Testis (tissue), 3 donors: ENCODE data around the gene PTPRN2. TPM values are rescaled to one million over a fixed set of nuclear protein-coding genes. Genes with fewer than 3 reads are reported as not detected.

ENCODE experiments used
- DNase-seq: peaks from one replicate; pipeline ENCODE4 v3.0.0-alpha.2; 2019
- H3K27ac ChIP-seq, 2 donors: fragments of 200-600 bp; sonication (generic); one replicate each; pipeline ENCODE4 v1.5.1; 2019
- H3K27me3 ChIP-seq: fragments of 200-600 bp; sonication (generic); one replicate; pipeline ENCODE4 v1.5.1; 2019
- H3K36me3 ChIP-seq: fragments of 200-600 bp; sonication (generic); one replicate; pipeline ENCODE4 v1.5.1; 2017; ENCODE audit warnings: low read depth; ENCODE audit errors: missing control alignments
- H3K4me1 ChIP-seq: fragments of 200-600 bp; sonication (generic); one replicate; pipeline ENCODE4 v1.5.1; 2019
- H3K4me3 ChIP-seq, 2 donors: fragments of 200-600 bp; sonication (generic); one replicate each; pipeline ENCODE4 v1.5.1; 2017 to 2019
- H3K9me3 ChIP-seq: fragments of 200-600 bp; sonication (generic); one replicate; pipeline ENCODE4 v1.5.1; 2017
- POLR2A ChIP-seq: fragments of 450-650 bp; IDR thresholded peaks from one replicate; pipeline ENCODE4 v1.6.1; 2017; ENCODE audit warnings: antibody characterized with exemption, mild to moderate bottlenecking, moderate library complexity
- WGBS, 2 donors: methylation state at CpG; one replicate each; pipeline ENCODE4 v1.1.5; 2018; 5-methylcytosine and 5-hydroxymethylcytosine counted together
- intact Hi-C: fragments of 100-400 bp; cut with DNase I; formaldehyde crosslinking; loops from one replicate; pipeline ENCODE4 v1.15.1; 2023; ENCODE audit warnings: low total_unique reads
- polyA plus RNA-seq: library from polyadenylated mRNA; stranded (reverse); fragments of 350-450 nt; fragmentation: Illumina TruSeq; extraction: RNeasy Lipid Tissue Mini Kit (QIAGEN cat#74804); gene quantifications from one replicate; pipeline ENCODE4 v1.2.3, GENCODE V29; 2014; ENCODE audit warnings: low read depth, low replicate concordance; ENCODE audit not compliant: insufficient read depth
- total RNA-seq, 2 donors: library from RNA; depleted of rRNA; stranded (reverse); fragments of >200 nt; gene quantifications; one replicate each; pipeline ENCODE4 v1.2.3, GENCODE V29; 2016
- TF ChIP-seq, protein P1 (sequence below), 3 experiments: fragments of 450-650 bp in 2 of 3; fragments of 200-600 bp in 1 of 3; sonication (generic) in 1 of 3; IDR thresholded peaks; one replicate each; pipeline ENCODE4 v1.5.1; 2016 to 2019; ENCODE audit warnings: antibody characterized with exemption in 3 of 3, mild to moderate bottlenecking in 2 of 3, moderate library complexity in 1 of 3

Gene PTPRN2
- total and polyA plus RNA-seq, 3 donors from 2014 or later: 9.3 to 10.8 (median 9.8) TPM

DNA sequence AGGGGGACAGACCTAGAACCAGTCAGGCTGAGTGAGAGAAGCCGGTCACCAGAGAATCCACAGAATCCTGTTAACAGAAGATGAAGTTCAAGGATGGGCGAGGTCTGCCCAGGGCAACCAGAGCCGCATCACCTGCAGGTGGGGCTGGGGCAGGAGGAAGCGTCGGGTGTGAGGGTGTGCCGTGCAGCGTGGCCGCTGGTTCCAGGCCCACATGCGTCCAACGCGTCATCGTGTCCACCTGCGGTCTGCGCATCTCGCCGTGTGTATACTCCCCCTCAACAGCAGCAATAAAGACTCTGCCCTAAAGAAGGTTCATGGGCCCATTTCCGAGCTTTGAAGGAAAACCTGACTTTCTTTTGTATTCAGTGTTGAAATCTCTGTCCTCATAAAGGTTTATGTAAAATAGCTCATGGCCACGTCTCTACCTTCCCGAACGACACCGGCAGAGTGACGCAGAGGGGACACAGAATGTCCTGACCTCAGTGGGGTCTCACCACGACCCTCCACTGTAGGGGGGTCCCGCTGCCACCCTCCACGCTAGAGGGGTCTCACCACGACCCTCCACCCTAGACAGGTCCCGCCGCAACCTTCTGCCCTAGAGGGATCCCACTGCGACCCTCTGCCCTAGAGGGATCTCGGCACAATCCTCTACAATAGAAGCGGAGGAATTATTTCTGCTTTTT lies 446.9 kb downstream of the PTPRN2 start:
- Histone ChIP-seq H3K4me3 (no peak overlapping the region), H3K4me1 (no peaks in the 10 kb centered on the region), H3K27me3 (no peaks in the 10 kb centered on the region), H3K9me3 (no peaks in the 10 kb centered on the region), H3K27ac (no peak overlapping the region), H3K36me3 (no peaks in the 10 kb centered on the region)
- no peak for DNase-seq
- TF ChIP-seq POLR2A: no peak
- TF ChIP-seq, protein P1, sequence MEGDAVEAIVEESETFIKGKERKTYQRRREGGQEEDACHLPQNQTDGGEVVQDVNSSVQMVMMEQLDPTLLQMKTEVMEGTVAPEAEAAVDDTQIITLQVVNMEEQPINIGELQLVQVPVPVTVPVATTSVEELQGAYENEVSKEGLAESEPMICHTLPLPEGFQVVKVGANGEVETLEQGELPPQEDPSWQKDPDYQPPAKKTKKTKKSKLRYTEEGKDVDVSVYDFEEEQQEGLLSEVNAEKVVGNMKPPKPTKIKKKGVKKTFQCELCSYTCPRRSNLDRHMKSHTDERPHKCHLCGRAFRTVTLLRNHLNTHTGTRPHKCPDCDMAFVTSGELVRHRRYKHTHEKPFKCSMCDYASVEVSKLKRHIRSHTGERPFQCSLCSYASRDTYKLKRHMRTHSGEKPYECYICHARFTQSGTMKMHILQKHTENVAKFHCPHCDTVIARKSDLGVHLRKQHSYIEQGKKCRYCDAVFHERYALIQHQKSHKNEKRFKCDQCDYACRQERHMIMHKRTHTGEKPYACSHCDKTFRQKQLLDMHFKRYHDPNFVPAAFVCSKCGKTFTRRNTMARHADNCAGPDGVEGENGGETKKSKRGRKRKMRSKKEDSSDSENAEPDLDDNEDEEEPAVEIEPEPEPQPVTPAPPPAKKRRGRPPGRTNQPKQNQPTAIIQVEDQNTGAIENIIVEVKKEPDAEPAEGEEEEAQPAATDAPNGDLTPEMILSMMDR (IDR thresholded peaks at IDR 0.05): no peak
- 86 to 93% methylated on average over 31 of the region's 31 CpGs for WGBS, 2 donors
- intact Hi-C loops: no loop called here

DNA sequence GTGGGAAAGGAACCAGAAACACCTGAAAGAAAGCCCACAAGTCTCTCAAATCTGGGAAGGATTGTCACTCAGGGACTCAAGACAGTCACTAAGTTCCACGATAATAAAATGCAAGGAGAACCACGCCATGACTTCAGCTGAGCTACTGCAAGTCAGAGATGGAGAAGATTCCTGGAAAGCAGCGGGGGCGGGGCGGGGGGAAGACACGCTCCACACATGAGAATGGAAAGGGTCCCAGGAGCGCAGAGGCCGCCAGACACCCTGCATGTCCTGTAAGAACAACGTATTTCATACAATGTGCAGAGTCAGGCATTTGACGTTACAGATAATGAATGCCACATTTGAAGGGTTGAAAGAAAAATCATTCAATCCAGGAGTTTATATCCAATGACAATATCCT lies 448.1 kb downstream of the PTPRN2 start:
- H3K9me3 ChIP-seq: no peaks in the 10 kb centered on the region
- WGBS, 2 donors: 87 to 88% methylated on average over 10 of the region's 10 CpGs
- intact Hi-C loops: no loop called here
- no peaks in the 10 kb centered on the region for H3K36me3 ChIP-seq
- no peaks in the 10 kb centered on the region for H3K4me1 ChIP-seq
- no peak overlapping the region for H3K27ac ChIP-seq
- TF ChIP-seq, protein P1 (IDR thresholded peaks at IDR 0.05): no peak
- no peak for TF ChIP-seq POLR2A
- DNase-seq: no peak
- no peaks in the 10 kb centered on the region for H3K27me3 ChIP-seq
- H3K4me3 ChIP-seq: no peak overlapping the region

DNA sequence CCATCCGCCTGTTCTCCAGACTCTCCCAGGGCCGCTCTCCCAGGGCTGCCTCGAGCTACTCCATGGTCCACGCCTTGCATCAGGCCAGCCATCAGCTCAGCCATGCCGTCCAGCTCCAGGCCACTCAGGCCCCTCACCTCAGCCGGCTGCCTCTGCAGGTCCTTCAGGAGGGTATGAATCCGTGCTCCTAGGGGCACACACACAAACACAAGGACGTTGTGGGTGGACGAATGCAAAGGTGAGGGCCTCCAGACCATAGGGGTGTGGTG lies 449.4 kb downstream of the PTPRN2 start:
- WGBS, 2 donors: 86 to 98% methylated on average over 6 to 9 of the region's 9 CpGs
- no peak for TF ChIP-seq POLR2A
- TF ChIP-seq, protein P1 (IDR thresholded peaks at IDR 0.05): no peak
- intact Hi-C loops: no loop called here
- Histone ChIP-seq H3K4me1 (no peaks in the 10 kb centered on the region), H3K36me3 (no peaks in the 10 kb centered on the region), H3K27me3 (no peaks in the 10 kb centered on the region), H3K9me3 (no peaks in the 10 kb centered on the region), H3K27ac (no peak overlapping the region), H3K4me3 (no peak overlapping the region)
- no peak for DNase-seq

DNA sequence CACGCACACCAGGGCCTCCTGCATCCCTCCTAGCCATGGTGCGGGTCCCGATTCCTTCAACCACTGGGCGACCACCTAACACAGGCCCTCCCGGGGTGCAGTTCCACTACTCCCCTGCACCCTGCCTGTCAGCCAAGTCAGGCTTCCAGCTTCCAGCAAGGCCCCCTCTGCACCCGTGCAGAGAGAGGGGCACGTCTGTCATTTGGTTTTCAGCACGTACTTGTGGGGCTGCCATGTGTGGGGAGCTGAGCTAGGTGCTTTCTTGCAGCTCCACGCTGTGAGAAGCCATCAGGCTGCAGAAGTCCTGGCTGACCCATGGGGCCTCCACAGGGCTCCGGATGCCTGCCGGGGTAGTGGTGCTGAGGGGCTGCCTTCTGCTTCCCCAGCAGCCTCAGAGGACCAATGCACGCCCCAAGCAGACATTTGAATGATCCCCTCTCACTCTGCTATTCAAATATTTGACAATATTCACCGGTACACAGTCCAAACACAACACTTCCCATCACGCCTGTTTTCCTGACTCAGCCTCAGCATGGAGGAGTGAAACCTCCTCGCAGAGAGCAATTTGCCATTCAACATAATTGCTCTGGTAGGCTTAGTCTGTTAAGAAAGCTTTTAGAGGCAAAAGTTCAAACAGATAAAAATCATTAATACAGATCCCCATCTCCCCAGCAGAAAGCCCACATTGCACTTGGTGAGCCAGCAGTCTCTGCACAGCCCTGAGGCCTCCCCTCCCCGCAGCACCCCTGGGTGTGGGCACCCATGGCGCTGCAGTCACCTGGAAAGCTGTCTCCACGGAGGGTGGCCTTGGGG lies 449.9 kb downstream of the PTPRN2 start:
- TF ChIP-seq POLR2A: no peak
- TF ChIP-seq, protein P1 (IDR thresholded peaks at IDR 0.05): no peak
- H3K4me1 ChIP-seq: no peaks in the 10 kb centered on the region
- H3K9me3 ChIP-seq: no peaks in the 10 kb centered on the region
- H3K4me3 ChIP-seq: no peak overlapping the region
- H3K27me3 ChIP-seq: no peaks in the 10 kb centered on the region
- intact Hi-C loops: no loop called here
- DNase-seq: no peak
- WGBS, 2 donors: 82 to 83% methylated on average over 14 to 18 of the region's 18 CpGs
- H3K27ac ChIP-seq: no peak overlapping the region
- no peaks in the 10 kb centered on the region for H3K36me3 ChIP-seq
